Measurements from ENCODE around the gene ZFYVE27.

The ZFYVE27 gene

DNA sequence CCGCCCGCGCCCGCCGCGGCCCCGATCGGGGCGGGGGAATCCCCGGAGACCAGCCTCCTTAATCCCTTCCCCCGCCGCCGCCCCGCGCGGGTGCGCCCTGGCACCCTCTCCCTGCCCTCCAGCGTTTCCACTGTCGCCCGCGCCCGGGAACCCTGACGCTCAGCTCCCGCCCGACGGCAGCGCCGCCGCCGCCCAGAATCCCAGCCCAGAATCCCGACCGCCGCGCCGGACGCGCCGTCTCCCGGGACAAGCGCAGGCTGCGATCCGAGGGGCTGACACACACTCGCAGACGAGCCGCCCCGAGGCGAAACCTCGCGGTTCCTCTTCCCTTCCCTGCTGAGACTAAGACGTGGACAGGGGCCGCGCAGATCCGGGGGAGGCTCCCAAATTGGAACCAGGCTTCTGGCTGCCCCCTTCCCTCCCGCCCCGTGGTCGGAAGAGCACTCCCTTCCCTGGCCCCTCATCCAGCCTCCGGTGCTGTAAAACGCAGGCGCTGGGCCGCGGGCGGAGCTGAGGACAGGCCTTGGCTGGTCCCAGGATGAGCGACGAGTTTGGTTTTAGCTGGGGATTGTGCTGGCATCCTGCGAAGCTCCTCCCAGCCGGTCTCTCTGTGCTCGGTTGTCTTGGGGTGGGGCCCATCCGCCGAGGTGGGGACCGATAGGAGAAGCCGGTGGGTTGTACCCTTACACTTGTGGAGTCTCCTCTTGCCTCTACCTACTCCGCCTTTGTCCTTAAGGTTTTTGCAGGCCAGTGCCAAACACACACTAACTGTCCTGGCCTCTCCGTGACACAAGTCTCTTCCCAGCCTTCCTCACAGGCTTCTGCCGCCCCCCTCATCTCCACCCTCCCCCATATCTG is 22.3 kb upstream of the ZFYVE27 start:
- peak; percentile 60 for DNase-seq (ENCODE audit: low spot score)

DNA sequence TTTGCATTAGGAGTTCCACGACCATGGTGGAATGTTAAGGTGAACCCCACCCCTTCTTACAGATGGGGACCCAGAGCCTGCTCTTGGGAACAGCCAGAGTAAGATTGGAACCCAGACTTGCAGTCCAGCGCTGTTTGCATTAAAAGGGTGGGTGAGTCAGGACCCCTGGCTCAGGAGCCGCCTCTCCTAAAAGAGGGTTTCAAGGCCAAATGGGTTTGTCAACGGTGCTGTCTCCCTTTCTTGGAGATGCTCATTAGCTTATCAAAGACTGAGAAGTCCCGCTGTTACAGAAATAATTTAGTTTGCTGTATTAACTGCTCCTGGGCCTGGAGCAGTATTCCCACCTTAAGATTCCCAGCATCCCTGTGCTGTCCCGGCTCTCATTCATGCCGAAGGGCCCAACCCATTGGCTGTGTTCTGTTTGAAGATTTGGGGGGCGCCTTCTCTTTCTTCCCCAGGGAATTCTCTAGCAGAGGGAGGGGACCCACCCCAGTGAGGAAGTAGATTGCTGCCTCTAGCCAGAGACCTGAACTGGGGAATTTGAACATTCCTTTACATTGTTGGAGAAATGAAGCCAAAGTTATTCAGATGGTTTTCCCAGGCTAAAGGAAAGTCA is 21.6 kb upstream of the ZFYVE27 start:
- no peak for DNase-seq (ENCODE audit: low spot score)

- no peak for DNase-seq (ENCODE audit: low spot score)
These were observed 19.3 kb upstream of the ZFYVE27 start for GRCh38 chr10:97717627-97718026.

DNA sequence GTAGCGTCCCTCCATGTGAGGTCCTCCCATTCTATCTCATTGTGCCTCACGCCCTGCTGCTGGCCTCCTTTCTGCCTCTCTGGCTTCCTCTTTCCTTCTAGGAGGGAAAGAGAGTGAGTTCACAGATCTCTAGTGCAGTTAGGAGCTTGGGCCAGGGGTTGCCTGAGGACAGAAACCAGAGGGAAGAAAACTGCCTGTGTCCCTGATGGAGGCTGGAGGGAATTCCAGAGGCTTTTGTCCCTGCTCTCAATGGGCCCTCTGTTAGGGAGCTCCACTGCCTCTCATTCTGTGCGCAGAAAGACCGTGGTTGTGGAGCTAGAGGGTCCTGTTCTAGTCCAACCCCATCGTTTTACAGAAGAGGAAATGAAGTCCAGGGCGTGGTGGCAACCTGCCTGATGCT is 18.8 kb upstream of the ZFYVE27 start:
- DNase-seq (ENCODE audit: low spot score) = no peak

DNA sequence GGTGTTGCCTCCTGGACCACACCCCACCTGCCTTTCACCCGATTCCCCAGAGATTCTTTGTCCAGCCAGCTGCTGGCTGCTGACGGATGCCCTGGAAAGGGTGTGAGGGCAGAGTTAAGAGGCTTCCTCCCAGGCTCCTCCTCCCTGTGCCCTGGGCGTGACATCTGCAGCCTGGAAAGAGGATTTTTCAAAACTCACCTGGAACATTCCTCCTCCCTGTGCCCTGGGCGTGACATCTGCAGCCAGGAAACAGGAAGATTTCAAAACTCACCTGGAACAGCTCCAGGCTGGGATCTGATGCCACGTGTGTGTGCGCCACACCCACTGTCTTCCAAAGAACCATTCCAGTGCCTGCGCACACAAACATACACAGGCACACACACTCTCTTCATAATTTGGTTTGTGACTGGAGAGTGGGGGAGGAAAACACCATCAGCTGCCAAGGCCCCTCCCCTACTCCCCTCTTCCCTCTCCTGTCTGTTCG is 18.2 kb upstream of the ZFYVE27 start:
- DNase-seq (ENCODE audit: low spot score) = no peak

GRCh38 chr10:97719602-97720001 is 17.3 kb upstream of the ZFYVE27 start:
- no peak for DNase-seq (ENCODE audit: low spot score)

DNA sequence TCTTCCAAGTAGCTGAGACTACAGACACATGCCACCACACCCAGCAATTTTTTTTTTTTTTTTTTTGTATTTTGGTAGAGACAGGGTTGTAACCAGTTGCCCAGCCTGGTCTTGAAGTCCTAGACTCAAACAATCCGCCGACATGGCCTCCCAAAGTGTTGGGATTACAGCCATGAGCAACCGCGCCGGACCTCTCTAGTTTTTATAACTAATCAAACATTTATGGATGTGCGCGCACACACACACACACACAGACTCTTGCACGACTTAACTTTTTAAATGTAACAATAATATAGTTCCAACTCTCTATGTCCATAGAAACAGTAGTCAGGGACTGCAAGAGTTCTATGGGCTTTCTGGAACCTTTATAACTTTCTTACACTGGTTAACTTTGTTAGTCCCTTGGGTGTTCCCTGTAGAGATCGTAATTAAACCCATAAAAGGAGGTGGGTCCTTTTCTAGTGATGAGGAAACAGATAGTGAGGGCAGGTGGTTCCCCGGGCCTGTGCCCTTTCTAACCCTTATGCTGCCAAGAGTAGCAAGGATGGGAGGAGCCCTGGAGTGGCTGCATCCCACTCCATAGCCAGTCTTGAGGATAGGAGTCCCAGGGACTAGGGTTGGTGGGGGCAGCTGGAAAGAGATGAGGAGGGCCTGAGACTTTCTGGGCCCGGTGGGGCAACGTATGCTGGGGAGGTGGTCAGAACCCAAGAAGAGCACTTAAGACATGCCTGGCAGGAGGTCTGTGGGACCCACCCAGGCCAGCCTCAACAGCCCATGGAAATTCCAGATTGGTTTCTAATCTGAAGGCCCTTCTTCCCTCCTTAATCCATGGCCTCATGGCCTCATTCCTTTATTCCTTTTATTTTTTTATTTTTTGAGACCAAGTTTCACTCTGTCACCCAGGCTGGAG is 14.8 kb upstream of the ZFYVE27 start:
- DNase-seq (ENCODE audit: low spot score) = no peak

GRCh38 chr10:97723001-97723400 is 13.9 kb upstream of the ZFYVE27 start:
- DNase-seq (ENCODE audit: low spot score) = no peak

- no peak for DNase-seq (ENCODE audit: low spot score)
These were observed 12.5 kb upstream of the ZFYVE27 start for GRCh38 chr10:97724341-97724941.

GRCh38 chr10:97726636-97727178 is 10.2 kb upstream of the ZFYVE27 start:
- DNase-seq (ENCODE audit: low spot score) = no peak

GRCh38 chr10:97729014-97729413 is 7.9 kb upstream of the ZFYVE27 start:
- DNase-seq (ENCODE audit: low spot score) = no peak

DNA sequence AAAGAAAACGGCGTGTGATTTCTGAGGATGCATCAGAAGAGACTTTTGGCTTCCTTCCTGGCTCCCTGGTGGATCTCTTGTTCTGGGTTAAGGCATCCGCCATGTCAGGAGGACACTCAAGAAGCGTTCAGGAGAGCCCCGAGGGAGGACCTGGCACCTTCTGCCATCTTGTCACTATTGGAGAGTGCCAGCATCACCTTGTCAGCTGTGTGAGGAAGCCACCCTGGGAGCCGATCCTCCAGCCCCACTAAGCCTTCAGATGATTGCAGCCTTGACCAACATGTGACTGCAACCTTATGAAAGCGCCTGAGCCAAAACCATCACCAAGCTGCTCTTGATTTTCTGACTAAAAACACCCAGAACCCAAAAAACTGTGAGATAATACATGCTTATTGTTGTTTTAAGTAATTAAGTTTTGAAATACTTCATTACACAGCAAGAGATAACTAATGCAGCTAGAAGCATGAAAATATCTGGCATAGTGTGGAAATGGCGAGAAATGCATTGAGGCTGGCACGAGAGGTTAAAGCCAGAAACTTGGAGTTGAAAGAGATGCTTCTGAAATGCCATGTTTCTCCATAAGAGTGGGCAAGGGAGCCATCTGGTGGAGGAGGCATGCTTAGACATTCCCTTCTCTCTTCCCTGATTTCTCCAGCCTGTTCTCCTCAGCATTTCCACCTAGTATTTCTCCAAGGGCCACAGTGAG is 5.4 kb upstream of the ZFYVE27 start:
- no peak for DNase-seq (ENCODE audit: low spot score)

- no peak for DNase-seq (ENCODE audit: low spot score)
These were observed 4.9 kb upstream of the ZFYVE27 start for GRCh38 chr10:97732052-97732359.

DNA sequence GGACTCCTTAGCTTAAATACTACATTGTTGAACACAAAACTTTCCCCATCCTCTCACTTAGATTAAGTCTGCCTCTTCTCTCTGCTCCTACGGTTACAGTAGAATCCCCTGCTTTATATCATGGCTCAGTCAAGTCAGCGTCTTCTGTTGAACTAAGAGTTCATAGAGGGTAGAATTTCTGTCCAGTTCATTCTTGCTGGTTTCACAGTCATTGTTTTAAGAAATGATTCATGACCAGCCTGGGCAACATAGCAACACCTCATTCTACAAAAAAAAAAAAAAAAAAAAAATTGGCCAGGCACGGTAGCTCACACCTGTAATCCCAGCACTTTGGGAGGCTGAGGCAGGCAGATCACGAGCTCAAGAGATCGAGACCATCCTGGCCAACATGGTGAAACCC is 3.7 kb upstream of the ZFYVE27 start:
- no peak for DNase-seq (ENCODE audit: low spot score)

DNA sequence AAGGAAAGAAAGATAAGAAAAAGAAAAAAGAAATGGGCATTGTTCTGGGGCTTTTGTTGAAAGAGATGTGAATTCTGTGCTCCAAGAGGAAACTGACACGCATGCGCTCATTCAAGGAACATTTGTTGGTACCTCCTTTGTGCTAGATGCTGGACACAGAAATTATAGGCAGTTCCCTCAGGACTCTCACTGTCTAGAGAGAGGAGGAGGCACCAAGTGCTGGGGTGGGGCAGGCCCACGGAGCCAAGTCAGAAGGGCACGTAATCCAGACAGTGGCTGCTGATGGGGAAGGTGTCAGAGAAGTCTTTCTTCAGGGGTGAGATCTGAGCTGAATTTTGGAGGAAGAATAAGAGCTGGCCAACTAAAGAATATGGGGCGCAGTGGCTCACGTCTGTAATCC is 2.9 kb upstream of the ZFYVE27 start:
- DNase-seq (ENCODE audit: low spot score) = no peak

- no peak for DNase-seq (ENCODE audit: low spot score)
These were observed 476 bp upstream of the ZFYVE27 start for GRCh38 chr10:97736403-97736901.

DNA sequence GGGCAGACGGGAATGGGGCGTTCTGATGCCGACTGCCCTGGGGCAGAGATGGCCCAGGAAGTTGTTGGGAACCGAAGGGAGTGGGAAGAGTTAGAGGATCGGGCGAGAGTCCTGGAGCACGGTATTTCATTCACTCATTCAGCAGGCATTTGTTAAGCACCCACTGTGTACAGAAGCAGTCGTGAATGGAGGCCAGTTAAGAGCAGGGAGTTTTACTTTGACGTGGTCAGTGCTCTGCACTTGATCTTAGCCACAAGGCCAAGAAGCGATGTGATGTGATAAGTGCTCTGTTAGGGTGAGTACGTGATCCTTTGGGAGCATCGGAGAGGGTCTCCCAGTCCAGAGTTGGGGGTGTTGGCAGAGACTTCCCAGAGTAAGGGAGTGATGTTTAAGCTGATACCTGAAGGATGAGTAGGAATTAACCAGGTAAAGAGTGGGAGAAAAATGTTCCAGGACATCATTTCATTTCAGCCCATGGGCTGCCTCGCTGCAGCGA is 890 bp downstream of the ZFYVE27 start:
- DNase-seq (ENCODE audit: low spot score) = no peak

GRCh38 chr10:97738616-97739015 is 1.7 kb downstream of the ZFYVE27 start:
- no peak for DNase-seq (ENCODE audit: low spot score)

DNA sequence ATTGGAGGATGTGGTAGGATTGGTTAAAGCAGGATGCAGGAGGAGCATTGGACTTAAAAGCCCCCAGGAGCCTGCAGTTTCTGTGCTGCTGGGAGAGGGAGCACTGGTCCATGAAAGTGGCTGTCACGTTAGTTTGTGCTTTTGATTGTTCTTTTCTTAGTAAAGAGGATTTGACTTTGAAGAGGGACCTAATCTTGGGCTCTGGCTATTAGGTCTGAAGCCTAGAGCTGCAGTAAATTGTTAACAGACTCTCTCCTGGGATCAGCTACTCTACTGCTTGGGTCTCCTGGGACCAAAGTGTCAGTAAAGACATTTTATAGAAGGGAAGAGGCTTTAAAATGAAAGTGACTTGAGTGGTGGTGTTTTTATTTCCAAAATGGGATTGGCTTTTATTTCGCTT is 3.7 kb downstream of the ZFYVE27 start:
- no peak for DNase-seq (ENCODE audit: low spot score)

- DNase-seq (ENCODE audit: low spot score) = no peak
These were observed 6.4 kb downstream of the ZFYVE27 start for GRCh38 chr10:97743169-97743943.
